ENCODE data around the gene ELMO2.

ELMO2 gene

GRCh38 chr20:46355778-46356177 is 50.6 kb downstream of the ELMO2 start:
- Histone ChIP-seq H3K18ac (ENCODE audit: low read length) (no peak overlapping the region), H3K36me3 (ENCODE audit: control insufficient read depth, insufficient read depth, low read length) (no peaks in the 10 kb centered on the region), H3K27me3 (ENCODE audit: insufficient read depth, low read length, poor library complexity) (no peaks in the 10 kb centered on the region), H2BK5ac (ENCODE audit: low read length) (no peak overlapping the region), H3K4me1 (ENCODE audit: control insufficient read depth, low read depth, low read length) (peaks cover under 1% of the 10 kb centered on the region), H3K4ac (ENCODE audit: low read depth, low read length) (no peak overlapping the region), H2BK120ac (ENCODE audit: low read depth, low read length) (no peak overlapping the region), H4K5ac (ENCODE audit: low read length) (no peak overlapping the region), H3K79me2 (ENCODE audit: control insufficient read depth, insufficient read depth, low read length) (no peaks in the 10 kb centered on the region), H3K79me1 (ENCODE audit: low read length) (peaks cover 2% of the 10 kb centered on the region), H2BK15ac (replicated peaks; ENCODE audit: low read depth) (no peak overlapping the region), H3K23ac (ENCODE audit: low read length) (no peak overlapping the region), H3K27ac (ENCODE audit: low read depth, low read length) (no peak overlapping the region), H3K56ac (ENCODE audit: low read length) (no peak overlapping the region), H3K4me3 (ENCODE audit: low read length) (no peak overlapping the region), H2AK5ac (ENCODE audit: low read length) (no peak overlapping the region), H4K8ac (ENCODE audit: low read depth, low read length) (no peak overlapping the region), H3K4me2 (ENCODE audit: low read length) (no peak overlapping the region), H3K9ac (ENCODE audit: low read length) (no peak overlapping the region)
- peak; percentile 10 for DNase-seq
- whole genome bisulfite sequencing (ENCODE audit: extremely low coverage, insufficient coverage, low lambda C conversion rate): no CpG with 5 or more reads among the region's 7 CpGs

DNA sequence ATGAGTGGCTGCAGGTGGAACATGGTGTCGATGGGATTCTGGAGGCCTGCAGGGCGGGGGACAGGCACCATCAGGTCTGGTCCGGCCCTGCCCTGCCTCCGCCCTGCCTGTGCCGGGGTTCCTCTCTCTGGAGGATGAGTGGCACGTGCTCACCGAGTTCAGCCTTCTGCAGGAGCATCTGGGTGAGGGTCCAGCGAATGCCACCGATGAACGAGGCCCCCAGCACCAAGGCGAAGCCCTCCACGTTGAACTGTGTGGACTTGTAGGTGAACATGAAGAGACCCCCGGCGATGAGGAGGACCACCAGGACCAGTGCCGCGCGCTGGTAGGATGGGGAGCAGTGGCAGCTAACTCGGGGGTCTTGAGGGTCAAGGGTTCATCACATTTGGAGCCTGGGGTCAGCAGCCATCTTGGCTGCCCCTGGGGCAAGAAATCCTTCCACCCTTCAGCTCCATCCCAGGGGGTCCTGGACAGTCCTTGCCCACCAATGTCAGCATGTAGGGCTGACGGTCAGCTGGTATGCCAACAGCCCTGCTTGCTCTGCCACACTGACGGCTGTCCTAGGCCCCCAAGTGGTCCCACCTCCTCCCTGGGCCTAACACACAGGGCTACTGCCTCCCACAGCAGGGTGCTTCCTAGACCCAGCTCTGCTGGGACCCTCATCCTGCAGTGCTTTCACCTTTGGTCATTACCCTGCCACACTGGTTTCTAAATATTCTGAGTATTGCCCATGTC is 51.3 kb downstream of the ELMO2 start:
- H3K27me3 ChIP-seq (ENCODE audit: insufficient read depth, low read length, poor library complexity): no peaks in the 10 kb centered on the region
- no CpG with 5 or more reads among the region's 20 CpGs for WGBS (ENCODE audit: extremely low coverage, insufficient coverage, low lambda C conversion rate)
- H3K4me3 ChIP-seq (ENCODE audit: low read length): no peak overlapping the region
- no peak overlapping the region for H2BK120ac ChIP-seq (ENCODE audit: low read depth, low read length)
- no peak overlapping the region for H3K56ac ChIP-seq (ENCODE audit: low read length)
- no peaks in the 10 kb centered on the region for H3K36me3 ChIP-seq (ENCODE audit: control insufficient read depth, insufficient read depth, low read length)
- no peak overlapping the region for H4K5ac ChIP-seq (ENCODE audit: low read length)
- H3K23ac ChIP-seq (ENCODE audit: low read length): no peak overlapping the region
- no peak overlapping the region for H3K4me2 ChIP-seq (ENCODE audit: low read length)
- peaks cover 5% of the 10 kb centered on the region for H3K4me1 ChIP-seq (ENCODE audit: control insufficient read depth, low read depth, low read length)
- peaks cover under 1% of the 10 kb centered on the region for H3K79me1 ChIP-seq (ENCODE audit: low read length)
- no peak overlapping the region for H2AK5ac ChIP-seq (ENCODE audit: low read length)
- DNase-seq: no peak
- H2BK15ac ChIP-seq (replicated peaks; ENCODE audit: low read depth): no peak overlapping the region
- no peak overlapping the region for H4K8ac ChIP-seq (ENCODE audit: low read depth, low read length)
- H3K18ac ChIP-seq (ENCODE audit: low read length): no peak overlapping the region
- no peak overlapping the region for H3K9ac ChIP-seq (ENCODE audit: low read length)
- H3K79me2 ChIP-seq (ENCODE audit: control insufficient read depth, insufficient read depth, low read length): no peaks in the 10 kb centered on the region
- H3K27ac ChIP-seq (ENCODE audit: low read depth, low read length): no peak overlapping the region
- H3K4ac ChIP-seq (ENCODE audit: low read depth, low read length): no peak overlapping the region
- H2BK5ac ChIP-seq (ENCODE audit: low read length): no peak overlapping the region

GRCh38 chr20:46354207-46354555 is 52.2 kb downstream of the ELMO2 start:
- WGBS (ENCODE audit: extremely low coverage, insufficient coverage, low lambda C conversion rate): no CpG with 5 or more reads among the region's 4 CpGs
- H3K36me3 ChIP-seq (ENCODE audit: control insufficient read depth, insufficient read depth, low read length): no peaks in the 10 kb centered on the region

DNA sequence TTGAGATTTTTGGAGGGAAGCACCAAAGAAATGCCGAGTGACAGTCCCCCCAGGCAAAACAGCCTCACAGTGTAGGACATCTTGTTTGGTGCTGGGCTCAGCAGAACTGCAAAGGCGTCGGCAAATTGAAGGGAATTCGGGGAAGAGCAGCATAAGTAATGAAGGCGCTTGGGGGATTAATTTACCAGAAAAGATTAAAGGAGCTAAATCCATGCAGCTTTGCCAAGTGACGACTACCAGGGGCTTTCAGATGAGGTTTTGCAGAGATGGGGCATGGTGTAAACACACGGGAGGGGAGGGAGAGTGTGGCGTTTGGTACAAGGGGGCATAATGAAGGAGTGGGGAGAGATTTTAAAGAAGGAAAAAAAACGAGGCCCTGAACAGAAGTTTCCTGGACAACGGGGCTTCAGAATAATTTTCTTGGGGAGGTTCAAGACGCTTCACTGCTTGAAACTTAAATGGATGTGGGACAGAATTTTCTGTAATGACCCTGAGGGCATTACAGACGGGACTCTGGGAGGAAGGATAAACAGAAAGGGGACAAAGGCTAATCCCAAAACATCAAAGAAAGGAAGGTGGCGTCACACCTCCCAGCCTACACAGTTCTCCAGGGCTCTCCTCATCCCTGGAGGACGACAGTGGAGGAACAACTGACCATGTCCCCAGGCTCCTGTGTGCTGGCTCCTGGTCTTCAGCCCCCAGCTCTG is 52.8 kb downstream of the ELMO2 start:
- WGBS (ENCODE audit: extremely low coverage, insufficient coverage, low lambda C conversion rate): no CpG with 5 or more reads among the region's 14 CpGs
- DNase-seq: no peak
- H4K8ac ChIP-seq (ENCODE audit: low read depth, low read length): no peak overlapping the region
- no peak overlapping the region for H3K27ac ChIP-seq (ENCODE audit: low read depth, low read length)
- H2BK120ac ChIP-seq (ENCODE audit: low read depth, low read length): no peak overlapping the region
- H3K4me3 ChIP-seq (ENCODE audit: low read length): no peak overlapping the region
- H4K5ac ChIP-seq (ENCODE audit: low read length): no peak overlapping the region
- peaks cover 7% of the 10 kb centered on the region for H3K4me1 ChIP-seq (ENCODE audit: control insufficient read depth, low read depth, low read length)
- H3K36me3 ChIP-seq (ENCODE audit: control insufficient read depth, insufficient read depth, low read length): no peaks in the 10 kb centered on the region
- H3K4me2 ChIP-seq (ENCODE audit: low read length): no peak overlapping the region
- no peaks in the 10 kb centered on the region for H3K79me1 ChIP-seq (ENCODE audit: low read length)
- no peak overlapping the region for H2AK5ac ChIP-seq (ENCODE audit: low read length)
- no peaks in the 10 kb centered on the region for H3K79me2 ChIP-seq (ENCODE audit: control insufficient read depth, insufficient read depth, low read length)
- no peaks in the 10 kb centered on the region for H3K27me3 ChIP-seq (ENCODE audit: insufficient read depth, low read length, poor library complexity)
- no peak overlapping the region for H3K9ac ChIP-seq (ENCODE audit: low read length)
- H3K56ac ChIP-seq (ENCODE audit: low read length): no peak overlapping the region
- no peak overlapping the region for H3K4ac ChIP-seq (ENCODE audit: low read depth, low read length)
- H3K23ac ChIP-seq (ENCODE audit: low read length): no peak overlapping the region
- H2BK15ac ChIP-seq (replicated peaks; ENCODE audit: low read depth): no peak overlapping the region
- H2BK5ac ChIP-seq (ENCODE audit: low read length): no peak overlapping the region
- H3K18ac ChIP-seq (ENCODE audit: low read length): no peak overlapping the region

More at GRCh38 chr20:46354207-46354555, 52.2 kb downstream of the ELMO2 start:
- no peak for DNase-seq
- no peak overlapping the region for H2BK120ac ChIP-seq (ENCODE audit: low read depth, low read length)
- no peak overlapping the region for H2BK15ac ChIP-seq (replicated peaks; ENCODE audit: low read depth)
- no peak overlapping the region for H3K4me3 ChIP-seq (ENCODE audit: low read length)
- no peak overlapping the region for H3K4me2 ChIP-seq (ENCODE audit: low read length)
- no peak overlapping the region for H4K8ac ChIP-seq (ENCODE audit: low read depth, low read length)
- peaks cover 5% of the 10 kb centered on the region for H3K4me1 ChIP-seq (ENCODE audit: control insufficient read depth, low read depth, low read length)
- H3K27me3 ChIP-seq (ENCODE audit: insufficient read depth, low read length, poor library complexity): no peaks in the 10 kb centered on the region
- H3K9ac ChIP-seq (ENCODE audit: low read length): no peak overlapping the region
- H3K79me2 ChIP-seq (ENCODE audit: control insufficient read depth, insufficient read depth, low read length): no peaks in the 10 kb centered on the region
- H3K4ac ChIP-seq (ENCODE audit: low read depth, low read length): no peak overlapping the region
- no peak overlapping the region for H3K56ac ChIP-seq (ENCODE audit: low read length)
- H3K23ac ChIP-seq (ENCODE audit: low read length): no peak overlapping the region
- no peak overlapping the region for H2AK5ac ChIP-seq (ENCODE audit: low read length)
- no peaks in the 10 kb centered on the region for H3K79me1 ChIP-seq (ENCODE audit: low read length)
- no peak overlapping the region for H3K27ac ChIP-seq (ENCODE audit: low read depth, low read length)
- H2BK5ac ChIP-seq (ENCODE audit: low read length): no peak overlapping the region
- H4K5ac ChIP-seq (ENCODE audit: low read length): no peak overlapping the region
- H3K18ac ChIP-seq (ENCODE audit: low read length): no peak overlapping the region

DNA sequence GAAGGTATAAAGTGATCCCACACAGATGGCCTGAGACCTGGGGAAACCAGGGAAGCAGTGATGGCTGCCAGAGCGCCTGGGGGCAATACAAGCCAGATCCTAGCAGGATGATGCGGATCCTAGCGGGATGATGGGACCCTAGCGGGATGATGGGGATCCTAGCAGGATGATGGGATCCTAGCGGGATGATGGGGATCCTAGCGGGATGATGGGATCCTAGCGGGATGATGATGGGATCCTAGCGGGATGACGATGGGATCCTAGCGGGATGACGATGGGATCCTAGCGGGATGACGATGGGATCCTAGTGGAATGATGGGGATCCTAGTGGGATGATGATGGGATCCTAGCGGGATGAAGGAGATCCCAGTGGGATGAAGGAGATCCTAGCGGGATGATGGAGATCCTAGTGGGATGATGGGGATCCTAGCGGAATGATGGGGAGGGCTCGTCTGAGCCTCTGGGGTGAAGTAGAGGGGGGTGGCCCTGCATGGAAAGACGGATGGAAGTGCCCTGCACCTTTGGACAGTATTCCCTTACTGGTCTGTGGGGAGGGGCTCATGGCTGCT is 54.0 kb downstream of the ELMO2 start:
- H3K4ac ChIP-seq (ENCODE audit: low read depth, low read length): no peak overlapping the region
- H4K8ac ChIP-seq (ENCODE audit: low read depth, low read length): no peak overlapping the region
- no peak overlapping the region for H3K23ac ChIP-seq (ENCODE audit: low read length)
- H3K4me3 ChIP-seq (ENCODE audit: low read length): no peak overlapping the region
- DNase-seq: no peak
- no peak overlapping the region for H3K56ac ChIP-seq (ENCODE audit: low read length)
- no peaks in the 10 kb centered on the region for H3K36me3 ChIP-seq (ENCODE audit: control insufficient read depth, insufficient read depth, low read length)
- H3K27ac ChIP-seq (ENCODE audit: low read depth, low read length): no peak overlapping the region
- H3K4me1 ChIP-seq (ENCODE audit: control insufficient read depth, low read depth, low read length): peaks cover 7% of the 10 kb centered on the region
- H3K4me2 ChIP-seq (ENCODE audit: low read length): no peak overlapping the region
- no peaks in the 10 kb centered on the region for H3K79me2 ChIP-seq (ENCODE audit: control insufficient read depth, insufficient read depth, low read length)
- H3K18ac ChIP-seq (ENCODE audit: low read length): no peak overlapping the region
- no peak overlapping the region for H2BK5ac ChIP-seq (ENCODE audit: low read length)
- no CpG with 5 or more reads among the region's 18 CpGs for WGBS (ENCODE audit: extremely low coverage, insufficient coverage, low lambda C conversion rate)
- H3K27me3 ChIP-seq (ENCODE audit: insufficient read depth, low read length, poor library complexity): no peaks in the 10 kb centered on the region
- no peak overlapping the region for H2BK120ac ChIP-seq (ENCODE audit: low read depth, low read length)
- H4K5ac ChIP-seq (ENCODE audit: low read length): no peak overlapping the region
- H2BK15ac ChIP-seq (replicated peaks; ENCODE audit: low read depth): no peak overlapping the region
- no peaks in the 10 kb centered on the region for H3K79me1 ChIP-seq (ENCODE audit: low read length)
- no peak overlapping the region for H3K9ac ChIP-seq (ENCODE audit: low read length)
- H2AK5ac ChIP-seq (ENCODE audit: low read length): no peak overlapping the region
